Measurements from ENCODE around the gene LURAP1L. TPM values are rescaled to one million over a fixed set of nuclear protein-coding genes. Genes with fewer than 3 reads are reported as not detected.

LURAP1L gene
- total and polyA plus RNA-seq, 8 donors, result 6.5 to 21.1 (median 12.2) TPM

DNA sequence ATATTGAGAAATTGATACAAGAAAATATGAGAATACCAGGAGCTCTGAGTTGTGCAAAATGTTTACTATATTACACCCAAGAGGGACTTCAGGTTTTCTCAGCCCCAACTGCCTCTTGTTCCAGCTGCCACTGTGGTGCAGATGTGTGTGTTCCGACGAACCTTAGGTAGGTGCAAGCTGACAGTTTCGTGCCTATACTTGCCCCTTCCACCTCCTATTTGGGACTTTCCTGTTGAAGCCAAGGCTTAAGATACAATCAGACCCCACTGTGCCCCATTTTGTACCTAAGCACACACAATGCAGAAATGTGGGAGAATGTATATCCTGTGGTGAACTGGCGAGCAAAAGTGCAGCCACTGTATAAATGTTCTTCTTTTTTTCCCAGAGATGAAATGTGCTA lies 80.2 kb downstream of the LURAP1L start:
- Histone ChIP-seq H3K4me3 (no peak overlapping the region), H3K9me3 (no peaks in the 10 kb centered on the region), H3K27ac (no peak overlapping the region), H3K36me3 (no peaks in the 10 kb centered on the region), H3K27me3 (no peaks in the 10 kb centered on the region), H3K4me1 (peaks cover 0 to 5% (median under 1%) of the 10 kb centered on the region in 3 donors)
- FAIRE-seq (no peak), DNase-seq (no peak), ATAC-seq (no peak)
- WGBS, 2 donors, result 86 to 95% methylated on average over 4 of the region's 4 CpGs
- TF ChIP-seq, protein P1, sequence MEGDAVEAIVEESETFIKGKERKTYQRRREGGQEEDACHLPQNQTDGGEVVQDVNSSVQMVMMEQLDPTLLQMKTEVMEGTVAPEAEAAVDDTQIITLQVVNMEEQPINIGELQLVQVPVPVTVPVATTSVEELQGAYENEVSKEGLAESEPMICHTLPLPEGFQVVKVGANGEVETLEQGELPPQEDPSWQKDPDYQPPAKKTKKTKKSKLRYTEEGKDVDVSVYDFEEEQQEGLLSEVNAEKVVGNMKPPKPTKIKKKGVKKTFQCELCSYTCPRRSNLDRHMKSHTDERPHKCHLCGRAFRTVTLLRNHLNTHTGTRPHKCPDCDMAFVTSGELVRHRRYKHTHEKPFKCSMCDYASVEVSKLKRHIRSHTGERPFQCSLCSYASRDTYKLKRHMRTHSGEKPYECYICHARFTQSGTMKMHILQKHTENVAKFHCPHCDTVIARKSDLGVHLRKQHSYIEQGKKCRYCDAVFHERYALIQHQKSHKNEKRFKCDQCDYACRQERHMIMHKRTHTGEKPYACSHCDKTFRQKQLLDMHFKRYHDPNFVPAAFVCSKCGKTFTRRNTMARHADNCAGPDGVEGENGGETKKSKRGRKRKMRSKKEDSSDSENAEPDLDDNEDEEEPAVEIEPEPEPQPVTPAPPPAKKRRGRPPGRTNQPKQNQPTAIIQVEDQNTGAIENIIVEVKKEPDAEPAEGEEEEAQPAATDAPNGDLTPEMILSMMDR (IDR thresholded peaks at IDR 0.05), result no peak
- intact Hi-C loops (cut with DNase I), result no loop called here

DNA sequence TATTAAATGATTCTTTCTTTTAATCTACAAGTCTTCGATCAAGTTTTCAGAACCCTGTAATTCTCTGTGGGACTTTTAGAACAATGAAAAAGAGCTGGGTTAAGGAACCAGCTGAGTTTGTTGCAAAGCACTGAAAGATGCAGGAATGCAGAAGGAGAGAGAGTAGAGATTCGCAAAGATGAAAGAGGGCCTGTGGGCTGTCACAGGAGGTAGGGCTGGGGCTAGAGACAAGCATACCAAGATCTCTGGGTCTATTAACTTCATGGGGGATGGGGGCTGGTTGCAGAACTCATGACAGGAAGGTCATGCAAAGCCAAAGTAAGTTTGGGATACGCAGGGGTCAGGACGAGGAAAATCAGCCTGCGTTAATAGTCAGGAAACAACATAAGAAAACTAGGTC lies 81.8 kb downstream of the LURAP1L start:
- FAIRE-seq (no peak), ATAC-seq (no peak), DNase-seq (no peak)
- peaks cover 4 to 16% (median 11%) of the 10 kb centered on the region in 3 donors for H3K4me1 ChIP-seq
- no peaks in the 10 kb centered on the region for H3K9me3 ChIP-seq
- H3K4me3 ChIP-seq, result no peak overlapping the region
- TF ChIP-seq, protein P1 (IDR thresholded peaks at IDR 0.05), result no peak
- WGBS, 2 donors, result 74 to 75% methylated on average over 5 of the region's 5 CpGs
- no peaks in the 10 kb centered on the region for H3K36me3 ChIP-seq
- no peaks in the 10 kb centered on the region for H3K27me3 ChIP-seq
- intact Hi-C loops (cut with DNase I), result no loop called here
- no peak overlapping the region for H3K27ac ChIP-seq

DNA sequence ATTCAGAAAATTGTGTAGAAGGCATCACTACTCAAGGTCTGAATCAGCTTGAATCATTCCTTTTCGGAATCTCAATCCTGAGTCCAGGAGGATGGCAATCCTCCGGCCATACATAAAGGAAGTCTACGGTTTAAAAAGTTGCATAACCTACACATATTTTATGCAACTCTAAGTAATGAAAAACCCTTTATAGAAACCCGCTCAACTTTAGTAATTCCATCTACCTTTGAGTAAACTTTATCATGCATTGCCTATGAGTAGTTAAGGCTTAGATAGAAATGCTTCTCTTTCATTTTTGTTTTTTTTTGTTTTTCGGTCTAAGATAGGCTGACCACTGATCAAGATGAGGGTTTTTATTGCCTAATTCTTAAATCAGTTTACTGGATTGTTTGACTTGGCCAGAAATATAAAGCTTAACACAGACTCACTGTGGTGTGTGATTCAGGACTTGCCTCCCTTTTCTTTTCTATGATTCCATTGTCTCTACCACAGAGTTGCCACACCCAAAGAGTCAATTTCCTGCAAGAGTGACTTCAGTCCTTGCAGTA lies 85.0 kb downstream of the LURAP1L start:
- intact Hi-C loops (cut with DNase I), result no loop called here
- Histone ChIP-seq H3K4me3 (no peak overlapping the region), H3K27ac (peak overlapping the region in 2 of 4 donors; percentile 5 to 51), H3K36me3 (no peaks in the 10 kb centered on the region), H3K27me3 (no peaks in the 10 kb centered on the region), H3K9me3 (no peaks in the 10 kb centered on the region), H3K4me1 (peaks cover 5 to 24% (median 17%) of the 10 kb centered on the region in 3 donors)
- peak in 3 of 4 donors; percentile 52 to 83 (median 65) for ATAC-seq
- TF ChIP-seq, protein P1 (IDR thresholded peaks at IDR 0.05), result no peak
- 83 to 88% methylated on average over 5 of the region's 5 CpGs for WGBS, 2 donors
- no peak for DNase-seq
- no peak for FAIRE-seq

DNA sequence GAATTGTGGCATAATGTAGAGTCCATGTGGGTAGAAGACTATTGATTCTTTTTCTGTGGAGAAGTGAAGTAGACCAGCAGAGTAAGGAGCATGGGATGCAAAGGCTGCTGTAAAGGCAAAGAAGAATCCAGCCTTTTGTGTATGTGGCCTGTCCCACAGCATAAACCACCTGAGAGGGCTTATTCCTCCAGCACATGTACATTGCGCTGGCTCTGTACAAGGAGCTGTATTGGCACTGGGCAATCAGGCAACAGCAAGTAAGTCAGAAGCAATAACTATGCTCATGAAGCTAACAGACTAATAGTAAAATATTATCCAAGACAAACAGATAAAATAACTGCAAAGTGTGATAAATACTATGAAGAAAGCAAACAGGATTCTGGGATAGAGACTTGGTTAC lies 86.2 kb downstream of the LURAP1L start:
- Histone ChIP-seq H3K4me1 (peaks cover 5 to 24% (median 17%) of the 10 kb centered on the region in 3 donors), H3K27me3 (no peaks in the 10 kb centered on the region), H3K27ac (peak overlapping the region in 2 of 4 donors; percentile 5 to 51), H3K36me3 (no peaks in the 10 kb centered on the region), H3K4me3 (no peak overlapping the region), H3K9me3 (no peaks in the 10 kb centered on the region)
- TF ChIP-seq, protein P1 (IDR thresholded peaks at IDR 0.05), result no peak
- intact Hi-C loops (cut with DNase I), result no loop called here
- FAIRE-seq, result no peak
- WGBS, 2 donors, result 18 to 24% methylated on average over 1 of the region's 1 CpG
- DNase-seq, result no peak
- peak; percentile 48 to 89 (median 70) for ATAC-seq

DNA sequence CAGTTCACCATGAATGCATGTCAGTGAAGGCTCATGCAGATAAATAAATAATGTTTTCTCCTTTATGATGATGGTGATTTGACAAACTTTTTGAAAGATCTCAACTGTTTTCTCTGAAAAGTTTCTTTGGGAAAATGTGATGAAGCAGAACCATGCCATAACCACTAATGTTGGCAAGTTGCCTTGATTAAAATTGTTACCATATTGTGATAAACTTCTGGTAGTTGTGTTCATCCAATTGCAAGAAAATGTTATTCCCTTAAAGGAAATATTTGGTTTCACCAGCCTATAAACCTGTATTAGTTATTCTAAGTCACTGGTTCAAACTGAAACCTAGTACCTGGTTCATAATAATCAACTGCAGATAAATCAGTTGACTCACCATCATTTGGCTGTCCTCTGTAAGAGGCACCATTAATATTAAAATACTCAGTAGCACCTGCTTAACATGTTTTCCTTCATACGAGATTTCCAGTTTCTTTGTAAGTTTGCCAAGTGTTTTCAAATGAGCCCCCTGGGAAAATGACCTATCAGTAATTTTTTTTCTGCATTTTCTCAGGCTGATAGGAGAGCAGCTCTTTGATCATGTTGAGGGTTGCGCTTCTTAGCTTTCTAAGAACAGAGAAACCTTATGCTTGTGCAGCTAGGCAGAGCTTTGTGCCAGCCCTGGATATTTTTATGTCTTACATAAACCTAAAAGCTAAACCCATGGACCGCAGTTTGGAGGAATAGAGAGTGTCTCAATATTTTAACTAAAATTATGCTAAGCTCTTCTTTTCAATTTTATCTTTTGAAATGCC lies 88.0 kb downstream of the LURAP1L start:
- intact Hi-C loops (cut with DNase I), result no loop called here
- ATAC-seq (peak in 1 of 4 donors; percentile 37), FAIRE-seq (no peak), DNase-seq (no peak)
- Histone ChIP-seq H3K36me3 (no peaks in the 10 kb centered on the region), H3K9me3 (no peaks in the 10 kb centered on the region), H3K4me3 (no peak overlapping the region), H3K4me1 (peaks cover 5 to 24% (median 17%) of the 10 kb centered on the region in 3 donors), H3K27ac (no peak overlapping the region), H3K27me3 (no peaks in the 10 kb centered on the region)
- 46 to 55% methylated on average over 3 of the region's 3 CpGs for WGBS, 2 donors
- TF ChIP-seq, protein P1 (IDR thresholded peaks at IDR 0.05), result no peak

All from pancreas (tissue), 10 donors.